Central memory CD8-positive, alpha-beta T cell (primary cell): ENCODE measurements around the gene GNGT1.
"Not testable (repeated sequence)": the region's sequence is repeated elsewhere in the genome, so short reads cannot be mapped to it uniquely, and the experiment has no call there.

ENCODE experiments used
- ATAC-seq: fragments of 150-1000 bp; cut with Tn5 transposase; replicated peaks from 2 replicates; pipeline ENCODE4 v1.10.0; 2022; ENCODE audit warnings: mild to moderate bottlenecking, moderate FRiP score, moderate number of reproducible peaks; ENCODE audit not compliant: poor library complexity, severe bottlenecking; ENCODE audit errors: extremely low read depth
- DNase-seq, 2 donors: peaks; one replicate each; pipeline ENCODE4 v3.0.0; 2021; ENCODE audit warnings: low spot score in 2 of 2
- H3K27ac Mint-ChIP-seq: one replicate; pipeline ENCODE4 v1.8.0; 2022; ENCODE audit warnings: low read depth, mild to moderate bottlenecking, moderate library complexity, mixed read lengths
- H3K27me3 Mint-ChIP-seq: one replicate; pipeline ENCODE4 v1.8.0; 2022; ENCODE audit warnings: mixed read lengths
- H3K36me3 Mint-ChIP-seq: one replicate; pipeline ENCODE4 v1.8.0; 2022; ENCODE audit warnings: mild to moderate bottlenecking, moderate library complexity, mixed read lengths; ENCODE audit not compliant: insufficient read depth
- H3K4me1 Mint-ChIP-seq: one replicate; pipeline ENCODE4 v1.8.0; 2022; ENCODE audit warnings: mixed read lengths
- H3K4me3 Mint-ChIP-seq: one replicate; pipeline ENCODE4 v1.8.0; 2022; ENCODE audit warnings: mild to moderate bottlenecking, moderate library complexity, mixed read lengths
- H3K9me3 Mint-ChIP-seq: one replicate; pipeline ENCODE4 v1.8.0; 2022; ENCODE audit warnings: mixed read lengths

The GNGT1 gene

GRCh38 chr7:93914581-93915066 lies 8.3 kb downstream of the GNGT1 start:
- ATAC-seq = no peak
- H3K27ac Mint-ChIP-seq = no peak overlapping the region
- no peaks in the 10 kb centered on the region for H3K4me1 Mint-ChIP-seq
- peaks cover 30% of the 10 kb centered on the region for H3K27me3 Mint-ChIP-seq
- no peak for DNase-seq
- H3K36me3 Mint-ChIP-seq = no peaks in the 10 kb centered on the region
- no peak overlapping the region for H3K4me3 Mint-ChIP-seq
- H3K9me3 Mint-ChIP-seq = no peaks in the 10 kb centered on the region

GRCh38 chr7:93915206-93915842 lies 9.0 kb downstream of the GNGT1 start:
- H3K36me3 Mint-ChIP-seq, ATAC-seq, DNase-seq, H3K27ac Mint-ChIP-seq, H3K4me1 Mint-ChIP-seq, H3K9me3 Mint-ChIP-seq, H3K4me3 Mint-ChIP-seq: not testable (repeated sequence)
- H3K27me3 Mint-ChIP-seq = peaks cover 33% of the 10 kb centered on the region

- not testable (repeated sequence) for H3K4me3 Mint-ChIP-seq, H3K36me3 Mint-ChIP-seq, DNase-seq, H3K9me3 Mint-ChIP-seq, H3K4me1 Mint-ChIP-seq, H3K27ac Mint-ChIP-seq, ATAC-seq
- peaks cover 39% of the 10 kb centered on the region for H3K27me3 Mint-ChIP-seq
These were observed 9.5 kb downstream of the GNGT1 start for GRCh38 chr7:93915888-93916287.

GRCh38 chr7:93916315-93916714 lies 9.9 kb downstream of the GNGT1 start:
- not testable (repeated sequence) for DNase-seq, H3K36me3 Mint-ChIP-seq, H3K4me1 Mint-ChIP-seq, H3K9me3 Mint-ChIP-seq, H3K4me3 Mint-ChIP-seq, H3K27ac Mint-ChIP-seq, ATAC-seq
- peaks cover 41% of the 10 kb centered on the region for H3K27me3 Mint-ChIP-seq

GRCh38 chr7:93920496-93921182 lies 14.3 kb downstream of the GNGT1 start:
- no peak for DNase-seq
- Mint-ChIP-seq H3K4me1 (no peaks in the 10 kb centered on the region), H3K4me3 (no peak overlapping the region), H3K36me3 (no peaks in the 10 kb centered on the region), H3K27me3 (peaks cover 48% of the 10 kb centered on the region), H3K9me3 (no peaks in the 10 kb centered on the region), H3K27ac (no peak overlapping the region)
- ATAC-seq = no peak

- no peaks in the 10 kb centered on the region for H3K36me3 Mint-ChIP-seq
- no peaks in the 10 kb centered on the region for H3K4me1 Mint-ChIP-seq
- DNase-seq (no peak), ATAC-seq (no peak)
- no peak overlapping the region for H3K4me3 Mint-ChIP-seq
- H3K9me3 Mint-ChIP-seq = no peaks in the 10 kb centered on the region
- H3K27me3 Mint-ChIP-seq = peaks cover 48% of the 10 kb centered on the region
- no peak overlapping the region for H3K27ac Mint-ChIP-seq
These were observed 14.8 kb downstream of the GNGT1 start for GRCh38 chr7:93921186-93921585.

GRCh38 chr7:93921607-93922566 lies 15.5 kb downstream of the GNGT1 start, which contains the start of gene GNG11:
Gene GNG11, plus strand, starts transcription at chr7:93921735. Its CDS starts 403 bp downstream, at chr7:93922138.
- Mint-ChIP-seq H3K27ac (no peak within 1 kb of the TSS), H3K4me1 (no peaks in the 10 kb centered on the region)

GRCh38 chr7:93923296-93923695 lies 16.9 kb downstream of the GNGT1 start:
- no peak for DNase-seq
- Mint-ChIP-seq H3K4me1 (no peaks in the 10 kb centered on the region), H3K4me3 (no peak overlapping the region), H3K27me3 (peaks cover 46% of the 10 kb centered on the region), H3K9me3 (no peaks in the 10 kb centered on the region), H3K36me3 (no peaks in the 10 kb centered on the region), H3K27ac (no peak overlapping the region)
- ATAC-seq = no peak

More at GRCh38 chr7:93921607-93922566, 15.5 kb downstream of the GNGT1 start, which contains the start of gene GNG11:
- no peak within 1 kb of the TSS for H3K4me3 Mint-ChIP-seq
- H3K27me3 Mint-ChIP-seq = peaks cover 48% of the 10 kb centered on the region
- ATAC-seq = no peak
- H3K9me3 Mint-ChIP-seq = no peaks in the 10 kb centered on the region
- no peaks in the 10 kb centered on the region for H3K36me3 Mint-ChIP-seq
- no peak for DNase-seq

- DNase-seq (no peak), ATAC-seq (no peak)
- Mint-ChIP-seq H3K27me3 (peaks cover 50% of the 10 kb centered on the region), H3K27ac (no peak overlapping the region), H3K9me3 (no peaks in the 10 kb centered on the region), H3K4me1 (no peaks in the 10 kb centered on the region), H3K4me3 (no peak overlapping the region), H3K36me3 (peaks cover under 1% of the 10 kb centered on the region)
These were observed 17.6 kb downstream of the GNGT1 start for GRCh38 chr7:93923942-93924341.

- H3K4me1 Mint-ChIP-seq = no peaks in the 10 kb centered on the region
- H3K27me3 Mint-ChIP-seq = peaks cover 60% of the 10 kb centered on the region
- peaks cover 2% of the 10 kb centered on the region for H3K36me3 Mint-ChIP-seq
- no peak overlapping the region for H3K27ac Mint-ChIP-seq
- no peak for ATAC-seq
- no peak for DNase-seq
- no peak overlapping the region for H3K4me3 Mint-ChIP-seq
- no peaks in the 10 kb centered on the region for H3K9me3 Mint-ChIP-seq
These were observed 20.4 kb downstream of the GNGT1 start for GRCh38 chr7:93926800-93927199.

GRCh38 chr7:93927585-93927984 lies 21.2 kb downstream of the GNGT1 start:
- Mint-ChIP-seq H3K36me3 (peaks cover 2% of the 10 kb centered on the region), H3K27ac (no peak overlapping the region), H3K9me3 (no peaks in the 10 kb centered on the region), H3K4me1 (no peaks in the 10 kb centered on the region), H3K27me3 (peaks cover 60% of the 10 kb centered on the region), H3K4me3 (no peak overlapping the region)
- DNase-seq = no peak
- ATAC-seq = no peak

- H3K27me3 Mint-ChIP-seq = peaks cover 38% of the 10 kb centered on the region
- peaks cover 2% of the 10 kb centered on the region for H3K36me3 Mint-ChIP-seq
- no peak overlapping the region for H3K4me3 Mint-ChIP-seq
- H3K27ac Mint-ChIP-seq = no peak overlapping the region
- DNase-seq (no peak), ATAC-seq (no peak)
- no peaks in the 10 kb centered on the region for H3K9me3 Mint-ChIP-seq
- H3K4me1 Mint-ChIP-seq = no peaks in the 10 kb centered on the region
These were observed 25.3 kb downstream of the GNGT1 start for GRCh38 chr7:93931655-93932054.
